ENCODE measurements around the gene TMEM132E. TPM values are rescaled to one million over a fixed set of nuclear protein-coding genes. Genes with fewer than 3 reads are reported as not detected.

The TMEM132E gene
- total and polyA plus RNA-seq, 2 donors from 2014 or later: 1.1 to 4.3 TPM

- TF ChIP-seq CTCF (IDR thresholded peaks at IDR 0.05; ENCODE audit: borderline replicate concordance, extremely low read depth, insufficient read depth): no peak
- H3K27ac ChIP-seq (ENCODE audit: low read depth in 2 of 2, low read length in 2 of 2): no peak overlapping the region
- peaks cover 0 to 5% (median 3%) of the 10 kb centered on the region in 3 donors for H3K4me1 ChIP-seq (ENCODE audit: control insufficient read depth in 2 of 3, insufficient read depth in 2 of 3, low read depth in 1 of 3, low read length in 3 of 3)
- intact Hi-C loops (cut with DNase I): no loop called here
- DNase-seq: no peak
- no peaks in the 10 kb centered on the region for H3K36me3 ChIP-seq (ENCODE audit: control insufficient read depth in 2 of 3, insufficient read depth in 3 of 3, low read length in 3 of 3)
- no peak overlapping the region for H3K4me3 ChIP-seq (ENCODE audit: low read length in 3 of 3)
- H3K9me3 ChIP-seq (ENCODE audit: control insufficient read depth in 2 of 3, insufficient read depth in 1 of 3, low read length in 3 of 3): no peaks in the 10 kb centered on the region
- no peaks in the 10 kb centered on the region for H3K27me3 ChIP-seq (ENCODE audit: control insufficient read depth, insufficient read depth, low read length)
- FAIRE-seq: no peak
- no peak overlapping the region for H3K9ac ChIP-seq (ENCODE audit: low read length in 3 of 3)
Observed at GRCh38 chr17:34607917-34608316, 28.5 kb downstream of the TMEM132E start.

GRCh38 chr17:34609210-34609609 is 29.8 kb downstream of the TMEM132E start:
- H3K9me3 ChIP-seq (ENCODE audit: control insufficient read depth in 2 of 3, insufficient read depth in 1 of 3, low read length in 3 of 3): no peaks in the 10 kb centered on the region
- DNase-seq (no peak), FAIRE-seq (no peak)
- TF ChIP-seq CTCF (IDR thresholded peaks at IDR 0.05; ENCODE audit: borderline replicate concordance, extremely low read depth, insufficient read depth): no peak
- no peak overlapping the region for H3K9ac ChIP-seq (ENCODE audit: low read length in 3 of 3)
- H3K4me3 ChIP-seq (ENCODE audit: low read length in 3 of 3): no peak overlapping the region
- no peaks in the 10 kb centered on the region for H3K36me3 ChIP-seq (ENCODE audit: control insufficient read depth in 2 of 3, insufficient read depth in 3 of 3, low read length in 3 of 3)
- peaks cover 2 to 10% (median 7%) of the 10 kb centered on the region in 3 donors for H3K4me1 ChIP-seq (ENCODE audit: control insufficient read depth in 2 of 3, insufficient read depth in 2 of 3, low read depth in 1 of 3, low read length in 3 of 3)
- no peaks in the 10 kb centered on the region for H3K27me3 ChIP-seq (ENCODE audit: control insufficient read depth, insufficient read depth, low read length)
- H3K27ac ChIP-seq (ENCODE audit: low read depth in 2 of 2, low read length in 2 of 2): no peak overlapping the region
- intact Hi-C loops (cut with DNase I): no loop called here

GRCh38 chr17:34610039-34610438 is 30.7 kb downstream of the TMEM132E start:
- intact Hi-C loops (cut with DNase I): no loop called here
- Histone ChIP-seq H3K4me1 (ENCODE audit: control insufficient read depth in 2 of 3, insufficient read depth in 2 of 3, low read depth in 1 of 3, low read length in 3 of 3) (peaks cover 2 to 12% (median 6%) of the 10 kb centered on the region in 3 donors), H3K36me3 (ENCODE audit: control insufficient read depth in 2 of 3, insufficient read depth in 3 of 3, low read length in 3 of 3) (no peaks in the 10 kb centered on the region), H3K27ac (ENCODE audit: low read depth in 2 of 2, low read length in 2 of 2) (no peak overlapping the region), H3K9ac (ENCODE audit: low read length in 3 of 3) (no peak overlapping the region), H3K4me3 (ENCODE audit: low read length in 3 of 3) (no peak overlapping the region), H3K9me3 (ENCODE audit: control insufficient read depth in 2 of 3, insufficient read depth in 1 of 3, low read length in 3 of 3) (no peaks in the 10 kb centered on the region), H3K27me3 (ENCODE audit: control insufficient read depth, insufficient read depth, low read length) (no peaks in the 10 kb centered on the region)
- FAIRE-seq (no peak), DNase-seq (peak in 3 of 5 donors; percentile 34 to 68 (median 64))
- TF ChIP-seq CTCF (IDR thresholded peaks at IDR 0.05; ENCODE audit: borderline replicate concordance, extremely low read depth, insufficient read depth): no peak

- no peak for FAIRE-seq
- no peaks in the 10 kb centered on the region for H3K36me3 ChIP-seq (ENCODE audit: control insufficient read depth in 2 of 3, insufficient read depth in 3 of 3, low read length in 3 of 3)
- H3K9me3 ChIP-seq (ENCODE audit: control insufficient read depth in 2 of 3, insufficient read depth in 1 of 3, low read length in 3 of 3): no peaks in the 10 kb centered on the region
- peaks cover 2 to 16% (median 6%) of the 10 kb centered on the region in 3 donors for H3K4me1 ChIP-seq (ENCODE audit: control insufficient read depth in 2 of 3, insufficient read depth in 2 of 3, low read depth in 1 of 3, low read length in 3 of 3)
- no peak overlapping the region for H3K4me3 ChIP-seq (ENCODE audit: low read length in 3 of 3)
- H3K9ac ChIP-seq (ENCODE audit: low read length in 3 of 3): no peak overlapping the region
- no peak for TF ChIP-seq CTCF (IDR thresholded peaks at IDR 0.05; ENCODE audit: borderline replicate concordance, extremely low read depth, insufficient read depth)
- no peaks in the 10 kb centered on the region for H3K27me3 ChIP-seq (ENCODE audit: control insufficient read depth, insufficient read depth, low read length)
- no peak for DNase-seq
- intact Hi-C loops (cut with DNase I): no loop called here
- no peak overlapping the region for H3K27ac ChIP-seq (ENCODE audit: low read depth in 2 of 2, low read length in 2 of 2)
Observed at GRCh38 chr17:34610506-34610905, 31.1 kb downstream of the TMEM132E start.

Measured in kidney (tissue), 14 donors.